AG04449 (cell line): Measurements from ENCODE around the gene AKAP7.

ENCODE experiments used
- CTCF ChIA-PET: fragments of 350-600 bp; formaldehyde crosslinking; extraction: SDS; loops from one replicate; lab custom pipeline; 2021; ENCODE audit warnings: antibody characterized with exemption; lab: Yijun Ruan, JAX
- POLR2A ChIA-PET: fragments of 400-600, 350-600 bp; formaldehyde crosslinking; extraction: SDS; loops from one replicate; lab custom pipeline; 2020; ENCODE audit warnings: antibody characterized with exemption, inconsistent platforms; lab: Yijun Ruan, JAX
- DNase-seq: peaks from one replicate; pipeline ENCODE4 v3.0.0-alpha.2; 2010; ENCODE audit warnings: low read depth, low spot score
- H3K4me3 ChIP-seq: 2 replicates; pipeline ENCODE4 v1.5.1; 2011; ENCODE audit warnings: low read depth, mild to moderate bottlenecking, control low read depth, low read length
- CTCF ChIP-seq: IDR thresholded peaks from one replicate; pipeline ENCODE4 v1.5.1; 2011; ENCODE audit warnings: mild to moderate bottlenecking, moderate library complexity, low read length, control low read depth, inconsistent platforms; ENCODE audit not compliant: insufficient read depth; ENCODE audit errors: missing control alignments

AKAP7 gene

DNA sequence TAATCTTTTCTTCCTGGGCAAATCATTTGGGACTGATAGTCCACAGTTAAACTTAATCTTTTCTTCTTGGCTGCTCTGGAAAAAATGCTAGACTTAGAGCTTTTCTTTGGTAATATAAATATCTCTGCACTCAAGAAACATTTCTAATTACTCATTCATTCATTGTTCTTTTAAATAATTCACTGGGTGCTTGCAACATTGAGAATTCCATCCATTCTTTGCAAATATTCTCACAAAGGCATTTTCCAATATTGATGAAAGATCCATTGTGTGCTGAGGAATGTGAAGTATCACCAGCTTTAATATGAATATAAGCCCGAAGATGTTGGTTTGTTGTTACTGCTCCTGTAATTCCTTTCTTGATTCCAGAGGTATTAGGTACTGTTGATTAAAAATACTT, 38.4 kb downstream of the AKAP7 start:
- ChIA-PET POLR2A (no interaction called here), CTCF (interaction anchor here (1.6 kb wide), 1 partner anchor 9 kb away, joined by 13 read pairs; no protein-coding TSS in a partner anchor)
- no peak for DNase-seq

GRCh38 chr6:131175564-131175963, 40.3 kb downstream of the AKAP7 start:
- POLR2A ChIA-PET = no interaction called here
- no peak for DNase-seq
- CTCF ChIA-PET = no interaction called here
- TF ChIP-seq CTCF = no peak
- H3K4me3 ChIP-seq = no peak overlapping the region

More for the DNA sequence above, 38.4 kb downstream of the AKAP7 start:
- TF ChIP-seq CTCF = no peak
- no peak overlapping the region for H3K4me3 ChIP-seq

DNA sequence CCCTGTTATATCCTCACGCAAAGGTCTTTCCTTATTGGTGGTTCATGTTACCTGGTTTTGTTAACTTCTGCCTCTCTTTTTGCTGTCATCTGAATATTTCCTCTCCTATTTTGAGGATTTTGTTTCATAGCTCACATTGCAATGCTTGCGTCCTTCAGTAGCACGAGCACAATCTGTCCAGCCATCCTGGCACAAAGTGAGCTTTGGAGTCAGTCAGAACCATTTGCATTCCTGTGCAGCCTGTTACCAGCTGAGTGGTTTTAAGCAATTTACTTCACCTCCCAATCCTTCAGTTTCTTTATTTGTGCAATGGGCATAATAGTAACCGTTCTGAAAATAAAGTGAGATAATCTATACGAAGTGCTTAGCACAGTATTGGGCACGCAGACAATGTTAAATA, 42.7 kb downstream of the AKAP7 start:
- no peak for DNase-seq
- TF ChIP-seq CTCF = no peak
- ChIA-PET CTCF (interaction anchor here (1.3 kb wide), 1 partner anchor 355 kb away, joined by 3 read pairs; no protein-coding TSS in a partner anchor), POLR2A (no interaction called here)
- H3K4me3 ChIP-seq = no peak overlapping the region

DNA sequence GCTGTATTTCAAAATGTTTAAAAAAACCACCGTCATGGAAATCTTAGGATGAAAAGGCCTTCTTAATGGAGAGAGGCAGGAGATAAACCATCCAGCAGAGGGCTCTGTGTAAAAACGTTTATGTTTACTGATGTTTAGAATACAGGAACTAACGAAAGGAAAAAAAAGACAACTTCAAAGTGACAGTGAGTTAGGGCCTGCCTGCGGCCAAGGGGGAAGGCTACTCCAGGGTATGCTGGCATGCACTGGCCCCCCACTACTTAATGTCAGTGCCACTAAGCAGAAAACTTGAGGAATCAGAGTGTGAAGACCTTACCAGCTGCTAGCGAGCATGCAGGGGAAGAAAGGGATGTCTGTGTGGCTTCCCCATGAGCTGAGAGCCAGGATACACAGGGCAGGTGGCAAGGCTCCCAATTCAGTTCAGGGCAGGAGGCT, 47.7 kb downstream of the AKAP7 start:
- DNase-seq = no peak
- POLR2A ChIA-PET = no interaction called here
- no peak overlapping the region for H3K4me3 ChIP-seq
- CTCF ChIA-PET = interaction anchor here (0.6 to 5.8 kb wide), 21 partner anchors 9 to 457 kb away, joined by 3 to 97 read pairs (median 4); partner anchors contain the start of gene MED23
- TF ChIP-seq CTCF = peak; percentile 29

GRCh38 chr6:131183427-131184095, 48.3 kb downstream of the AKAP7 start:
- CTCF ChIA-PET = interaction anchor here (0.9 to 5.8 kb wide), 15 partner anchors 9 to 456 kb away, joined by 3 to 97 read pairs (median 6); partner anchors contain the start of gene MED23
- no peak overlapping the region for H3K4me3 ChIP-seq
- TF ChIP-seq CTCF = no peak
- POLR2A ChIA-PET = no interaction called here
- DNase-seq = no peak

DNA sequence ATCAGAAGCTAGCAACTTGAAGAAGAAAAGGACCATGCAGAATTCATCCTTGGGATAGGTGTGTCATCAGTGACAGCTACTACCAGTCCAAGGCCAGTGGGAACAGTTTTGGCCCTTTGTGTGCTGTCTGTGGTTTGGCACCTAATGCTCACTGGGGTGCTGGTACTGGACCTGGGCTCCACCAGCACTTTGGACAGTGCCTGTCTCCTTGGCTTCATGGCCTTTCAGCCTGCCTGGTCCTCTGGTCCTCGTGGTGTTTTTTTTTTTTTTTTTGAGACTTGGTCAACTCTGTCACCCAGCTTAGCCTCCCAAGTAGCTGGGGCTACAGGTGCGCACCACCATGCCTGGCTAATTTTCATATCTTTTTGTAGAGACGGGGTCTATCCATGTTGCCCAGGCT, 56.3 kb downstream of the AKAP7 start:
- CTCF ChIA-PET = interaction anchor here (1.6 to 4.6 kb wide), 2 partner anchors 9 to 342 kb away, joined by 3 to 22 read pairs; no protein-coding TSS in a partner anchor
- POLR2A ChIA-PET = no interaction called here
- no peak for TF ChIP-seq CTCF
- DNase-seq = no peak
- no peak overlapping the region for H3K4me3 ChIP-seq
